ENCODE results near the gene BLTP3B.

Gene BLTP3B

GRCh38 chr12:100138048-100138802 is 4.4 kb downstream of the BLTP3B start:
- Histone ChIP-seq H4K20me1 (ENCODE audit: control insufficient read depth, insufficient read depth, low read depth, low read length) (no peaks in the 10 kb centered on the region; the same call in 1 of the 2 replicates), H3K9me2 (replicated peaks; ENCODE audit: control insufficient read depth, low read length) (no peaks in the 10 kb centered on the region), H3K4me3 (ENCODE audit: low read length) (peak overlapping the region; percentile 57), H3K4me2 (ENCODE audit: low read length) (peak overlapping the region; percentile 74), H3K79me2 (ENCODE audit: control insufficient read depth, low read length) (peaks cover 90% of the 10 kb centered on the region), H3K4me1 (ENCODE audit: control insufficient read depth, low read length) (peaks cover 41% of the 10 kb centered on the region), H3F3A (ENCODE audit: control insufficient read depth, insufficient read depth) (no peaks in the 10 kb centered on the region), H3K9me3 (ENCODE audit: control insufficient read depth, insufficient read depth, low read length) (no peaks in the 10 kb centered on the region), H3K27ac (ENCODE audit: low read depth, low read length) (peak overlapping the region; percentile 1; the same call in 1 of the 2 replicates), H3K36me3 (ENCODE audit: control insufficient read depth, low read length) (no peaks in the 10 kb centered on the region), H3K27me3 (ENCODE audit: control insufficient read depth, low read length) (no peaks in the 10 kb centered on the region)
- TF ChIP-seq EZH2phosphoT487 (IDR thresholded peaks at IDR 0.05; ENCODE audit: borderline replicate concordance, low read length) = no peak
- peak; percentile 62 for TF ChIP-seq CTCF (IDR thresholded peaks at IDR 0.05; ENCODE audit: low read depth, low read length, poor library complexity, severe bottlenecking)

GRCh38 chr12:100133200-100133599 is 9.5 kb downstream of the BLTP3B start:
- Histone ChIP-seq H3K4me2 (ENCODE audit: low read length) (no peak overlapping the region), H3K27ac (ENCODE audit: low read depth, low read length) (no peak overlapping the region), H3K4me1 (ENCODE audit: control insufficient read depth, low read length) (peaks cover 14% of the 10 kb centered on the region), H3K36me3 (ENCODE audit: control insufficient read depth, low read length) (no peaks in the 10 kb centered on the region), H4K20me1 (ENCODE audit: control insufficient read depth, insufficient read depth, low read depth, low read length) (no peaks in the 10 kb centered on the region; the same call in 1 of the 2 replicates), H3K4me3 (ENCODE audit: low read length) (no peak overlapping the region), H3K27me3 (ENCODE audit: control insufficient read depth, low read length) (no peaks in the 10 kb centered on the region), H3F3A (ENCODE audit: control insufficient read depth, insufficient read depth) (no peaks in the 10 kb centered on the region), H3K9me2 (replicated peaks; ENCODE audit: control insufficient read depth, low read length) (no peaks in the 10 kb centered on the region), H3K9me3 (ENCODE audit: control insufficient read depth, insufficient read depth, low read length) (no peaks in the 10 kb centered on the region), H3K79me2 (ENCODE audit: control insufficient read depth, low read length) (peaks cover 88% of the 10 kb centered on the region)
- TF ChIP-seq EZH2phosphoT487 (IDR thresholded peaks at IDR 0.05; ENCODE audit: borderline replicate concordance, low read length) = no peak
- TF ChIP-seq CTCF (IDR thresholded peaks at IDR 0.05; ENCODE audit: low read depth, low read length, poor library complexity, severe bottlenecking) = no peak

- Histone ChIP-seq H4K20me1 (ENCODE audit: control insufficient read depth, insufficient read depth, low read depth, low read length) (no peaks in the 10 kb centered on the region; the same call in 1 of the 2 replicates), H3K27me3 (ENCODE audit: control insufficient read depth, low read length) (no peaks in the 10 kb centered on the region), H3K79me2 (ENCODE audit: control insufficient read depth, low read length) (peaks cover 79% of the 10 kb centered on the region), H3K4me2 (ENCODE audit: low read length) (no peak overlapping the region), H3K4me1 (ENCODE audit: control insufficient read depth, low read length) (peaks cover 9% of the 10 kb centered on the region), H3K9me2 (replicated peaks; ENCODE audit: control insufficient read depth, low read length) (no peaks in the 10 kb centered on the region), H3K4me3 (ENCODE audit: low read length) (no peak overlapping the region), H3K27ac (ENCODE audit: low read depth, low read length) (no peak overlapping the region), H3K36me3 (ENCODE audit: control insufficient read depth, low read length) (no peaks in the 10 kb centered on the region), H3F3A (ENCODE audit: control insufficient read depth, insufficient read depth) (no peaks in the 10 kb centered on the region), H3K9me3 (ENCODE audit: control insufficient read depth, insufficient read depth, low read length) (no peaks in the 10 kb centered on the region)
- TF ChIP-seq CTCF (IDR thresholded peaks at IDR 0.05; ENCODE audit: low read depth, low read length, poor library complexity, severe bottlenecking) (no peak), EZH2phosphoT487 (IDR thresholded peaks at IDR 0.05; ENCODE audit: borderline replicate concordance, low read length) (no peak)
Measured at GRCh38 chr12:100128512-100128908, 14.2 kb downstream of the BLTP3B start.
